Placental epithelial cell (primary cell): ENCODE measurements around the gene TOE1. TPM values are rescaled to one million over a fixed set of nuclear protein-coding genes. Genes with fewer than 3 reads are reported as not detected.

Experiments
- total RNA-seq: library from RNA; depleted of rRNA; stranded (reverse); fragments of >200 nt; gene quantifications from 2 replicates; pipeline ENCODE4 v1.2.3, GENCODE V29; 2012

The TOE1 gene
- 11.4 and 20.2 TPM in 2 replicates for total RNA-seq

DNA sequence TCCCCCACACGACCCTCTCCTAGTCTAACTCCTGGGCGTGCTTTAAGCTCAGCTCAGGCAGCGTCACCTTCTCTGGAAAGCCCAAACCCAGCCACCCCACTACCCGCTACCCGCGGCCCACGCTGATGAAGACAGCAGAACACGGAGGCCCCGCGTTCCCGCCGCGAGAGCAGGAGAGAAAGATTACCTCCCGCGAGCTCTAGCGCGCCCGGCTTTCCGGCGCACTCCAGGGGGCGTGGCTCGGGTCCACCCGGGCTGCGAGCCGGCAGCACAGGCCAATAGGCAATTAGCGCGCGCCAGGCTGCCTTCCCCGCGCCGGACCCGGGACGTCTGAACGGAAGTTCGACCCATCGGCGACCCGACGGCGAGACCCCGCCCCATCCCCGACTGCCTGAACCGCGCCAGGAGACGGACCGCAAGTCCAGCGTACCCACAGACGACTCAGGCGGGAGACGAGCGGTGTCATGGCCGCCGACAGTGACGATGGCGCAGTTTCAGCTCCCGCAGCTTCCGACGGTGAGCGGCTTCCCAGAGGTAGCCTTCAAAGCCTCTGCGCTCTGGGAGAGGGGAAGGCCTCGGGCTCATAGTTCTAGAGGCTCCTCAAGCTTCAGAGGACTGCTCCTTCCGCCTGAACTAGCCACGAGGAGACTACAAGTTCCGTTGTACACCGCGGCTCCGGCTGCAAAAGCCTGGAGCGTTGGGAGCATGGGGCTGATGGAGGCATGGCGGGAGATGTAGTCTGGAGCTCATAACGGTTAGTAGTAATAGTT is at the start of gene TOE1, which contains the start of gene MUTYH:
TSS of gene TOE1 (plus strand) at position 382 of the 770 bp plus-strand sequence. CDS start at position 465, 83 bp downstream.
TSS of gene MUTYH (minus strand) at position 652 of the 770 bp plus-strand sequence. CDS start 5,935 bp downstream, outside the sequence.

DNA sequence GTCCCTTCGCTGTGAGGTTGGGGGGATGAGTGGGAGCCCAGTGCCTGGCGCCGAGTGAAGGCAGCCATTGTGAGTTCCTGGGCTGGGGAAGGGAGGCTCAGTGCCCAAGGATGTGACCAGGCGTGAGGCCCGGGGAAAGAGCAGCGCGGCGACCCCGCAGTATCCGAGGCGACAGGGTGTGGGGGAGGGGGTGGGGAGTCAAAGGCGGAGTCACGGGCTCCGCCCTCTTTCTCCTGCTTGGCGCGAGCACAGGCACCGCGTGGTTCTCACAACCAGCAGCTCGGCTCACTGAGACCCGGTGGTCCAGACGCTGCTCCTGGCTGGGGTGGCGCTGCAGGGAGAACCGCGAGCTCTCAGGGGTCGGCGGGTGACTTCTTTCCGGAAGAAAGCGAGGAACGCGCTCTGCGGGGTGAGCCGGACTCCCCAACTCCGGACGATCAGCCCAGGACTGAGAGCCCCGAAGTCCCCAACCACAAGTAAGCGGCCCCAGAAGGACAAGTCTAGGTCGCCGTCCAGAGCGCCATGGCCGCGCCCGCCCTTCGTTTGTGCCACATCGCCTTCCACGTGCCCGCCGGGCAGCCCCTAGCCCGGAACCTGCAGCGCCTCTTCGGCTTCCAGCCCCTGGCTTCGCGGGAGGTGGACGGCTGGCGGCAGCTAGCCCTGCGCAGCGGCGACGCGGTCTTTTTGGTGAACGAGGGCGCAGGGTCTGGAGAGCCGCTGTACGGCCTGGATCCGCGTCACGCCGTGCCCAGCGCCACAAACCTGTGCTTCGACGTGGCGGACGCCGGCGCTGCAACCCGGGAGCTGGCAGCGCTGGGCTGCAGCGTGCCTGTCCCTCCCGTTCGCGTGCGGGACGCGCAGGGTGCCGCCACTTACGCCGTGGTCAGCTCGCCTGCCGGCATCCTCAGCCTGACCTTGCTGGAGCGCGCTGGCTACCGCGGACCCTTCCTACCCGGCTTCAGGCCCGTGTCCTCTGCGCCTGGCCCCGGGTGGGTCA is 13.0 kb upstream of the TOE1 start, which contains the start of gene HPDL:
TSS of gene HPDL (plus strand) at position 269 of the 997 bp plus-strand sequence. CDS start at position 523, 254 bp downstream.

Other genes with a start within 250 kb of the TOE1 start
- under 0.01 TPM in 1 of 2 replicates, not detected in the other for gene ZSWIM5, start 133.6 kb upstream of the TOE1 start, total RNA-seq
- gene HPDL, start 13.3 kb upstream of the TOE1 start, total RNA-seq, result 1.3 and 2.0 TPM in 2 replicates
- gene MUTYH, start 270 bp downstream of the TOE1 start, total RNA-seq, result 14.6 and 27.1 TPM in 2 replicates
- gene TESK2, start 151.0 kb downstream of the TOE1 start, total RNA-seq, result 10.8 and 13.3 TPM in 2 replicates
- gene CCDC163, start 159.9 kb downstream of the TOE1 start, total RNA-seq, result 0.39 and 2.4 TPM in 2 replicates
- 1.2 and 7.8 TPM in 2 replicates for gene MMACHC, start 160.1 kb downstream of the TOE1 start, total RNA-seq
- 305 and 686 TPM in 2 replicates for gene PRDX1, start 181.7 kb downstream of the TOE1 start, total RNA-seq
- 108 and 120 TPM in 2 replicates for gene AKR1A1, start 210.7 kb downstream of the TOE1 start, total RNA-seq
- gene NASP, start 243.9 kb downstream of the TOE1 start, total RNA-seq, result 35.1 and 68.3 TPM in 2 replicates